Measurements from ENCODE around the gene RASGRP4. TPM values are rescaled to one million over a fixed set of nuclear protein-coding genes. Genes with fewer than 3 reads are reported as not detected.
A peak's percentile ranks its signal among the peaks of the same experiment; 100 is the strongest.

Gene RASGRP4
- total RNA-seq, 4 donors from 2014 or later, result 0.91 to 2.3 (median 1.6) TPM

- no peaks in the 10 kb centered on the region for H3K36me3 ChIP-seq
- H3K27me3 ChIP-seq, result peaks cover 20% of the 10 kb centered on the region
- 89% methylated on average over 4 of the region's 5 CpGs for WGBS
- TF ChIP-seq POLR2A (IDR thresholded peaks at IDR 0.05) (no peak), EP300 (IDR thresholded peaks at IDR 0.05) (no peak), CTCF (IDR thresholded peaks at IDR 0.05) (no peak), POLR2AphosphoS5 (IDR thresholded peaks at IDR 0.05) (no peak)
- no peaks in the 10 kb centered on the region for H3K4me1 ChIP-seq
- no peaks in the 10 kb centered on the region for H3K9me3 ChIP-seq
- no peak for DNase-seq (ENCODE audit: low spot score in 2 of 2)
- H3K4me3 ChIP-seq, result no peak overlapping the region
- no peak overlapping the region for H3K27ac ChIP-seq
Observed at GRCh38 chr19:38424272-38424671, 1.7 kb downstream of the RASGRP4 start.

DNA sequence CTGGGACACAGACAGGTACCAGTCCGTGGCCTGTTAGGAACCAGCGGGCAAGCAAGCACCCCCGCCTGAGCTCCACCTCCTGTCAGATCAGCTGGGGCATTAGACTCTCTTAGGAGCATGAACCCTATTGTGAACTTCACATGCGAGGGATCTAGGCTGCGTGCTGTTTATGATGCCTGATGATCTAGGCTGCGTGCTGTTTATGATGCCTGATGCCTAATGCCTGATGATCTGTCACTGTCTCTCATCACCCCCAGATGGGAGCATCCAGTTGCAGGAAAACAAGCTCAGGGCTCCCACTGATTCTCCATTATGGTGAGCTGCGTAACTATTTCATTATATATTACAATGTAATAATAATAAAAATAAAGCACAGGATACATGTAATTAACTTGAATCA, 3.6 kb downstream of the RASGRP4 start:
- Histone ChIP-seq H3K27ac (no peak overlapping the region), H3K9me3 (no peaks in the 10 kb centered on the region), H3K4me3 (no peak overlapping the region), H3K4me1 (peaks cover 13% of the 10 kb centered on the region), H3K36me3 (no peaks in the 10 kb centered on the region), H3K27me3 (peaks cover 20% of the 10 kb centered on the region)
- DNase-seq (ENCODE audit: low spot score in 2 of 2), result no peak
- TF ChIP-seq POLR2A (IDR thresholded peaks at IDR 0.05), result no peak
- TF ChIP-seq CTCF (IDR thresholded peaks at IDR 0.05), result no peak
- TF ChIP-seq EP300 (IDR thresholded peaks at IDR 0.05), result no peak
- no peak for TF ChIP-seq POLR2AphosphoS5 (IDR thresholded peaks at IDR 0.05)
- WGBS, result 90% methylated on average over 6 of the region's 7 CpGs

GRCh38 chr19:38421856-38422255, 4.2 kb downstream of the RASGRP4 start:
- 71% methylated on average over 5 of the region's 14 CpGs for WGBS
- Histone ChIP-seq H3K4me3 (no peak overlapping the region), H3K36me3 (no peaks in the 10 kb centered on the region), H3K27ac (no peak overlapping the region), H3K27me3 (peaks cover 20% of the 10 kb centered on the region), H3K4me1 (peaks cover 15% of the 10 kb centered on the region), H3K9me3 (no peaks in the 10 kb centered on the region)
- no peak for TF ChIP-seq POLR2A (IDR thresholded peaks at IDR 0.05)
- TF ChIP-seq POLR2AphosphoS5 (IDR thresholded peaks at IDR 0.05), result no peak
- TF ChIP-seq EP300 (IDR thresholded peaks at IDR 0.05), result no peak
- no peak for TF ChIP-seq CTCF (IDR thresholded peaks at IDR 0.05)
- DNase-seq (ENCODE audit: low spot score in 2 of 2), result no peak

DNA sequence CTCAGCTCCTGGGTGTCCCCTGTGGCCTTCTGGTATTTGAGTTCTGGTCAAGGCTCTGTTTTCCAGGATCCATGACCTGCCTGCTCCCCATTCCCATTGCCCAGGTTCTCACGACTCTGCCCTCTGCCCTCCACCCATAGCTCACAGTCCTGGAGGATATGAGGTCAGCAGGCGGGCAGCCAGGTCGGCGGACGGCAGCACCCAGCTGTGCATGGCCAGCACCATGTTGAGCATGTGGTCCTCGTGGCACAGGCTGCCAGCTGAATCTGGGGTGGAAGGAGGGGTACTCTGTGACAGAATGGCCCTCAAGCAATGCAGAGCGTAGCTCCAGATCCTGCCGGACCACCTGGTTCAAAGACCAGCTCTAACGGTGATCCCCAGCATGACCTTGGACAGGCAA, 5.1 kb downstream of the RASGRP4 start:
- H3K27me3 ChIP-seq, result peaks cover 18% of the 10 kb centered on the region
- H3K4me1 ChIP-seq, result peaks cover 15% of the 10 kb centered on the region
- no peak for DNase-seq (ENCODE audit: low spot score in 2 of 2)
- H3K27ac ChIP-seq, result no peak overlapping the region
- H3K36me3 ChIP-seq, result no peaks in the 10 kb centered on the region
- H3K4me3 ChIP-seq, result no peak overlapping the region
- TF ChIP-seq POLR2A (IDR thresholded peaks at IDR 0.05), result no peak
- no peak for TF ChIP-seq POLR2AphosphoS5 (IDR thresholded peaks at IDR 0.05)
- TF ChIP-seq CTCF (IDR thresholded peaks at IDR 0.05), result no peak
- no peak for TF ChIP-seq EP300 (IDR thresholded peaks at IDR 0.05)
- WGBS, result 60% methylated on average over 1 of the region's 9 CpGs
- no peaks in the 10 kb centered on the region for H3K9me3 ChIP-seq

GRCh38 chr19:38417544-38418506, 8.2 kb downstream of the RASGRP4 start:
- H3K27ac ChIP-seq, result no peak overlapping the region
- H3K27me3 ChIP-seq, result peaks cover 7% of the 10 kb centered on the region
- 4% methylated on average over 37 of the region's 49 CpGs for WGBS
- peak overlapping the region; percentile 44 for H3K4me3 ChIP-seq
- peaks cover 15% of the 10 kb centered on the region for H3K4me1 ChIP-seq
- H3K36me3 ChIP-seq, result no peaks in the 10 kb centered on the region
- peak in 1 of 2 donors; percentile 74 for DNase-seq (ENCODE audit: low spot score in 2 of 2)
- H3K9me3 ChIP-seq, result no peaks in the 10 kb centered on the region
- TF ChIP-seq EP300 (IDR thresholded peaks at IDR 0.05) (no peak), POLR2A (IDR thresholded peaks at IDR 0.05) (no peak), CTCF (IDR thresholded peaks at IDR 0.05) (no peak), POLR2AphosphoS5 (IDR thresholded peaks at IDR 0.05) (no peak)

Measured in suprapubic skin (tissue), 4 donors.